K562 (cell line): ENCODE results near the gene VWC2. TPM values are rescaled to one million over a fixed set of nuclear protein-coding genes. Genes with fewer than 3 reads are reported as not detected.

ENCODE experiments used
- ATF7 ChIP-seq: fragments of 450-650 bp; IDR thresholded peaks from 2 replicates; pipeline ENCODE4 v1.7.1; 2014; ENCODE audit warnings: mild to moderate bottlenecking, moderate library complexity
- CBFA2T3 ChIP-seq: fragments of 450-650 bp; IDR thresholded peaks from 2 replicates; pipeline ENCODE4 v1.6.1; 2017
- CHD1 ChIP-seq: fragments of 200-600 bp; sonication (generic); IDR thresholded peaks from one replicate; pipeline ENCODE4 v1.6.1; 2012; ENCODE audit warnings: mild to moderate bottlenecking, moderate library complexity, low read length, inconsistent platforms
- polyA plus RNA-seq, 8 experiments: library from polyadenylated mRNA; depleted of rRNA in 4 of 8; stranded (reverse) in 5 of 8; unstranded in 3 of 8; fragments of >200 nt; fragmentation: Nextera tagmentation in 2 of 8; fragmentation: Illumina TruSeq in 1 of 8; extraction: Ambion mirVana in 2 of 8; extraction: Trizol in 1 of 8; gene quantifications; 2 replicates each; pipeline versions ENCODE4 v1.2.1 to v1.2.3, GENCODE V29; 2011 to 2014; ENCODE audit warnings: inconsistent platforms in 1 of 8, missing spikeins in 1 of 8
- total RNA-seq, 7 experiments: library from RNA; depleted of rRNA in 6 of 7; stranded (reverse); fragments of >200 nt in 6 of 7; fragmentation: Illumina TruSeq in 2 of 7; extraction: Trizol in 2 of 7; gene quantifications; 2 replicates each; pipeline versions ENCODE4 v1.2.1 to v1.2.3, GENCODE V29; 2011 to 2021; ENCODE audit warnings: low replicate concordance in 1 of 7
- TF ChIP-seq, protein P1 (sequence below): fragments of 250-450 bp; sonication (Bioruptor Pico); IDR thresholded peaks from 2 replicates; pipeline ENCODE4 v1.5.0; 2021; ENCODE audit warnings: mild to moderate bottlenecking, moderate library complexity

Gene VWC2
- total and polyA plus RNA-seq, 9 of the 15 experiments (the other 6 are each of a cell fraction or from before 2014, with no cell fraction given) = not detected

DNA sequence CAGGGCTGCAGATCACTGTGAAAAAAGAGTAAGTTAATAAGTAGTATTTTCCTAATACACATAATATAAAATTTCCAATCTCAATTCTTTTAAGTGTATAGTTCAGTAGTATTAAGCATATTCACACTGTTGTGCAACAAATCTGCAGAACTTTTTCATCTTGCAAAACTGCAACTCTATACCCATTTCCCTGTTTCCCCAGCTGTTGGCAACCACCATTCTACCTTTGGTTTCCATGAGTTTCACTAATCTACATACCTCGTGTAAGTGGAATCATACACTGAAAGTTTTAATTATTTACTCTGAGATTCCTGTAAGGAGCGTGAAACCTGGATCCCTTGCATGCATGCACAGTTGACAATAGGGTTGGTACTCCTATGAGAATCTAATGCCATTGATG, 164.2 kb downstream of the VWC2 start (continued):
- TF ChIP-seq, protein P1, sequence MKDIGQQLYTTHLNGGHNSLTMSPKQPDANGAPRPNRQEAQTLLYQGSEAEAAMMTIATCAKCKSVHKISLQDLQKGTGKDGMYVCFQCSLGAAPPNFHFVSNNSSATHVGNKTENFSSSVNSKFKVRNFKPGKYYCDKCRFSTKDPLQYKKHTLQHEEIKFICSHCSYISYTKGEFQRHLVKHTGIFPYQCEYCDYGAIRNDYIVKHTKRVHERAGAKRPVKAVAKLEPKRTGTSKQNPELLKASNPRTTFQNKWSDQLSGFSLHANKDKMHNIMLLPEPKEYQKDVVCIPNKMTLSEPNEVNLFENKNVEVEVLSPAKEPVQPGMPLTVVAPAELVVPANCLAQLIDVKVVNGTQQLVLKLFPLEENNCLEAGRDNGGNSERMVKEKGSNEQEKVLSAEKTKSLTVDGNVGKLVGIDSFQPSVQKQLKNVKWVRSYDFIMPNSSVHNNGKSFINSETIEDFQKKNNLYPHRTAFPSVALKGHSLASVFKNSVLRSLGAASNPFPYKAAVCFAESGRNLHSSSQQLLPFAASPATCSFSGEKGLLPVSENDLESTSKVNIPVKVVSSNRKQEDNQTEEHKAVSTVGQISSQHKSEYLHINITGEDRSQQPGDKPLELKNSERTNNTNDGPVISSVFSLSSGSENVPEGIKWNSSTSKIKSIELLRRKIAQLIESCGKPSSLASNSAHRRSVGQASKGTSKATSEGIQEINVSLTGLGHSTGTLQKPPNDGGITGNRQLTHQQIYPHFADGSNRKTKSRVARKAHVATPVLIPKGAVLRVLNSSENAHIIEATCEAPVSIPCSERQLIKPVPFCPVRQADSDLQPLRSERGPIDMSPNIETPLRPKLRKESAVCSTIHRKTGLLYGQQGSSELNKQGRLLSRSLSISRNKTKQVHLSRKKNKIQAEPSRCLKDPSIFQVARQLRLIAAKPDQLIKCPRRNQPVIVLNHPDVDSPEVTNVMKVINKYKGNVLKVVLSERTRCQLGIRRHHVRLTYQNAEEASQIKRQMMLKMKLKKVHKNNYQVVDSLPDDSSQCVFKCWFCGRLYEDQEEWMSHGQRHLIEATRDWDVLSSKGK = no peak
- TF ChIP-seq CBFA2T3 = no peak
- TF ChIP-seq ATF7 = no peak
- no peak for TF ChIP-seq CHD1
